Measurements from ENCODE around the gene FAM89B. TPM values are rescaled to one million over a fixed set of nuclear protein-coding genes. Genes with fewer than 3 reads are reported as not detected.
"Not testable (repeated sequence)": the region's sequence is repeated elsewhere in the genome, so short reads cannot be mapped to it uniquely, and the experiment has no call there.

FAM89B gene
- total RNA-seq, 1 donor = 55.5 TPM

DNA sequence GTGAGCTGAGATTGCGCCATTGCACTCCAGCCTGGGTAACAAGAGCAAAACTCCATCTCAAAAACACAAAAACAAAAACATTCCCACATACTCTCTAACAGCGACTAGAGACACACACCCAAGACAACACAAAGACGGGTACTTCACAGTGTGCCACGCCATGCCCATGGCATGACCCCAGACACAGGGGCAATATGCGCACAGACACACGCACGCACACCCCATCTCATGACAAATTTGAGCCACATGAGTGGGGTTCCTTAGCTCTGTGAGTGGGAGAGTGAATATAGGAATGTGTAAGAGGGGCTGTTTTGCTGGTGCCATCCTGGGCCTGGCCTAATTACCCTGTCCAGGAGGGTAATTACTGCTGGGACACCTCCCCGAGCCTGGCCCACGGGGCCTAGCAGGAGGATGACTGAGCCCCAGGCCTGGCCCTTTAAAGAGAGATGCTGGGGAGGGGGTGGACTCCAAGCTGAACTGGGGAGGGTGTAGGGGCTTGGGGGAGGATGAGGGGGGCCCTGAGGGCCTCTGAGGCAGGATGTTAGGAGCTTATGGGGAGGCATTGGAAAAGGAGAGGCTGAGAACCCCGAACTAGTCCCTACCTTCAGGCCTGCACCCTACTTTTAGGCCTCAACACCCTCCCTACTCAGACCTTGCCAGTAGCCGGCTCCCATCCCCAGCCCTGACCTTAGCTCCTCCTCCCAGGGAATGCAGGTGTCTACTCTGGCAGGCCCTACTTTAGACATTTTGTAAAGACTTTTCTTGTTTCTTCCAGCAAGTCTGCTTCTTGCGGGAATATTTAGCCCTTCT is 15.7 kb upstream of the FAM89B start:
- DNase-seq (ENCODE audit: low read depth in 2 of 3, low spot score in 2 of 3) = no peak

DNA sequence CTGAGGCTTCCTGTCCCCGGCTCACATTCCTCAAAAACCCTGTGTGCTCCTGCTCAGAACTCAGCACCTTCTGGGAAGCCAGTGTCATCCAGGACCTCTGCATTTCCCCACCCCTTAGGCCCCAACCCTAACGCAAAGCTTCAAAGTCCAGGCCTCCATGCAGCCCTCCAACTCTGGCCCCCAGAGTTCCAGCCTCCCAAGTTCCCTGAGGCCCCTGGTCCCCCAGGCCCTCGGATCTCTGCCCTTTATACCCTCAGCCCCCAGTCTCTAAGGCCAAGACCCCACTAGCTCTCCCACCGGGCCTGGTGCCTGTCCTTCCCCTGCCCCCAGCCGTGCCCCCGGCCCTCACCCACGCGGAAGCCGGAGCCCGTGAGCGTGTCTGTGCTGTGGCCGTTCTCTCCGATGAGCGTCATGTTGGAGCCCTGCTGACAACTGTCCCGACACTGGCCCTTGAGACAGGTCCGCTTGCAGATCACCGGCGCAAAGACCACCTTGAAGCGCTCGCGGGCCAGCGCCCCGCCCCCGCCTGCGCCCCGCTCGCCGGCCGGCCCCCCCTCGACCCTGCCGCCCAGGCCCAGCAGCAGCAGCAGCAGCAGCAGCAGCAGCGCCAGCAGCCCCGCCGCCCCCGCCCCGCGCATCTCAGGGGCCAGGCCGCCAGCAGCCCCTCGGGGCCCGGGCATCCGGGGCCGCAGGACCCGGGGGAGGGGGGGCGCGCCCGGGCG is 14.9 kb upstream of the FAM89B start:
- no peak for DNase-seq (ENCODE audit: low read depth in 2 of 3, low spot score in 2 of 3)

DNA sequence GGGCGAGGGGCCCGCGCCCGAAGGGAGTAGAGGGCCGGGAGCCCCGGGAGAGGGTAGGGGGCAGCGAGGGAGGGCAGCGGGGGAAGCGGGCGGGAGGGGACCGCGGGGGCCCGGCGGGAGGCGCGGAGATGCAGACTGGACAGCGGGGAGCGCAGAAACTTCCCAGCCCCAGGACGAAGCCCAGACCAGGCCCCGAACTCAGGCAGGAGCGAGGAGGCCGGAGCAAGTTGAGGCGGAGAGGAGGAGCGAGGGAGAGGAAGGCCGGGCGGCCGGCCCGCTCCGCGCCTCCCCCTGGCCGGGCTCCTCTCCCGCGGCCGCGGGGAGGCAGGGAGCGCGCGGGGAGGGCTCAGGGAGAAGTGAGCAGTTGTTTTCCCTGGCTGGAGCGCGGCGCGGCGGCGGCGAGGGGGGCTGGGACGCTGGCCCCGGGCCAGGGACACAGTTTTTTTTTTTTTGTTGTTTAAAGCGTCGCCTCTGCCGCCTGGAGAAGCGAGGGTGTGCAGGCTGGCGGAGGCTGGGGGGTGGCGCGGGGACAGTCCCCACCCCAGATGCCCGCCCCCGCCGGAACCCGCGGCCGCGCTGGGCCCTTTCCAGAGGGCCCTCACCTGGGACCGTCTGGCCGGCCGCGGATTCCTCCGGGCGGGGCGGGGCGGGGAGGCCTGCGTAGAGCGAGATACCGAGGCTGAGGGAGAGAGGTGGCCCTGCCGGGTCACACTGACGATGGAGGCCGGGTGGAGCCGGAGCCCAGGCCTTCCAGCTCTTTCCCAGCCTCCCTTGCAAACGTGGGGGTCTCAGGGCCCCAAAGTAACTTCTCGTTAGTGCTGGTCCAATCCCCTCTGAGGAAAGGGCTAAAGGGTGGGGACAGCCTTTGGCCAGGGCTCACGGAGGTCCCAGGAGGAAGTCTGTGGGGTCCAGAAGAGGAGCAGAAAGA is 14.1 kb upstream of the FAM89B start, which contains the start of gene LTBP3:
TSS of gene LTBP3 (minus strand) at position 358 of the 928 bp plus-strand sequence. CDS start 400 bp downstream, outside the sequence.
- DNase-seq (ENCODE audit: low read depth in 2 of 3, low spot score in 2 of 3) = peak in 1 of 3 donors; percentile 47

DNA sequence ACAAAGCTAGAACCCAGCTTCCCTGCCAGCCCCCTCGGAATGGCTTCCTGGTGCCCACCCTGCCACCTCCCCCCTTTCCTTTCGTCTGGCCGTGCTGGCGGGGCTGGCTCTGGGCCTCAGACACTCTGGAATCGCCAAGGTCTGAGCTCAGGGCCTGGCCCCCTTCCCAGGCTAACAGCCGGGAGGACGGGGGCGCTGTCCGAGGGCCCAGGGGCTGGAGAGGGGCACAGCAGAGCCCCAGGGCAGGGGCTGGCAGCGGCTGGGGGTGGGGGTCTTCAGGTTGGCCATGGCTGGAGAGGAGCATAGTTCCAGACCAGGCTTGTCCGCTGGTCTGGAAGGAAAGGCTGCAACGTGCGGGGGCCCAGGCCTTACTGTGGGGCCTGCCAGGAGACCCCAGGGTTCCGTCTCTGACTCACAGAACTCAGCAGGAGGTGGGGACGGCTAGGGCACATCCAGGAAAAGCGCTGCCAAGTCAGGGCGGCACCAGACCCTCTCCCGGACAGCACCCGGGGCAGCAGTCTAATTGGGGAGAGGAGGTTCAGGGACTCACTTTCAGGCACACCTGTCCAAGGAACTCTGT is 13.3 kb upstream of the FAM89B start:
- DNase-seq (ENCODE audit: low read depth in 2 of 3, low spot score in 2 of 3) = no peak

DNA sequence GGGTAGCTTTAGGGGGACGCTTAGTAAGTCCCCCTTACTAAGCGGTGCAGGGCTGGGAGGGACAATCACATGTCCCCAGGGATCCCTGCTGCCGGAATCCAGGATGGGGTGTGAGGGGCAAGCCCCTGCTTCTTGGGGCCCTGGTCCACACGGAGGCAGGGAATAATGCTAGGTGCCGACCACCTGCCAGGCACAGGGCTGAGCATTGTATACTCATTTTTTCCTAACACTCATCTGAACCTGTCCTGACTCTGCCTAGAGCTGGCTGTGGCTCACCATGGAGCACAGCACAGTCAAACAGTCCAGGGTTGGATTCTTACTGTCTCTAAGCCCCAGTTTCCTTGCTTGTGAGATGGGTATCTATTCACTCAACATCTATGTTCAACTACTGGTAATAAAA is 12.8 kb upstream of the FAM89B start:
- no peak for DNase-seq (ENCODE audit: low read depth in 2 of 3, low spot score in 2 of 3)

DNA sequence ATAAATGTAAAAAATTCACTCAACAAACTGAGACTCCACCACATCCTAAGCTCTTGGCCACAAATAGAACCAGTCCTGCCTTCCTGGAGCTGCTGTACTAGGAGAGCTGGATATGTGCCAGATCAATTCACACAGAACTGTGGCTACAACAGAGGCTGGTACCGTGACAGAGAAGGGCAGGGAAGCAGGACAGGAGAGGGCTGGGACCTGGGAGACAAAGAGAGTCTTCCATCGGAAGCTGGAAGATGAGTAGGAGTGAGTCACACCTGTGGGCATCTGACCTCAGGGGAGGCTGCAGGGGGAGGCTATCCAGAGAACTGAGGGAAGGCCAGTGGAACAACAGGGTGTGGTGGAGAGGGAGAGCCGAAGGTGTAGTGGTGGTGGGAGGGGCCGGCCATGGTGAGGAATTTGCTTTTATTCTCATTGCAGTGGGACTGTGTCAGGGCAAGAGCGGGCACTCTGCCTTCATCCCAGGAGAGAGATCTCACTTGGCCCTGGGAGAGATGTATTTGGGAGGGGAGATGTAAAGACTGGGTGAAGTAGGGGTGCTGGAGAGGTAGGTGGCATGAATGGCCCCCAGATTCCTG is 12.3 kb upstream of the FAM89B start:
- no peak for DNase-seq (ENCODE audit: low read depth in 2 of 3, low spot score in 2 of 3)

DNA sequence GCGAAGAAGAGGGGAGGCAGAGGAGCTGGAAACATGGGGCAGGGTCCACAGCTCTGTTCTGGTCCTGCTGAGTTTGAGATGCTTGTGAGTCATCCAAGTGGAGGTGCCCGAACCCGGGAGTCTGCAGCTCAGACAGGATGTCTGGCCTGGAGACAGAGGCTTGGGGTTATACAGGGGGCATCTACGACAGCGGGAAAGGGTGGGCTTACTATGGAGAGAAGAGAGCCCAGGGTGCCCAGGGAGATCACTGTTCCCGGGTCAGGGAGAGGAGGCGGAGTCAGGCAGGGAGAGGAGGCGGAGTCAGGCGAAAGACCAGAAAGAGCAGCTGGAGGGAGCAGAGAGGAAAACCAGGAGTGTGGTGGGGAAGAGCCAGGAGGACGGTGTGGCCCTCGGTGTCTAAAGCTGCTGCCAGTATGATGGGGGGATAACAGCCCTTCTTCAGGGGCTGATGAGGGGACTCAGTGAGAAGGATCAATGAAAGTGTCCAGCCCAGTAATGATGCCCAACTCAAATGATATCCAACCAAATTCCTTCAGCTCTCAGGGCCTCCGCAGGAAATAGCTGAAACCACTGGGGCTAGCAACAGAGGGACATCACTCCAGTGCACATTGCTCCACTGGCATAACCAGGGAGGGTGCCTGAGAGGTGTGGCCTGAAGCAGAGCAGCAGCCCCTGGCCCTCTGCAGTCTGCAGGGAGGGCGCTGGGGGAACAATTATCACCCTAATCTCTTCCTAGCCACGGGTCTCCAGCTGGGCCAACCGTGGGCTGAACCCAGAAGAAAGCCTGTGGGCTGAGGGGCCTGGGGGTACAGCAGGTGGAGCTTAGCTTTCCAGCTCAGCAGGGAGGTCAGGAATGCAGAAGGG is 11.6 kb upstream of the FAM89B start:
- DNase-seq (ENCODE audit: low read depth in 2 of 3, low spot score in 2 of 3) = no peak

DNA sequence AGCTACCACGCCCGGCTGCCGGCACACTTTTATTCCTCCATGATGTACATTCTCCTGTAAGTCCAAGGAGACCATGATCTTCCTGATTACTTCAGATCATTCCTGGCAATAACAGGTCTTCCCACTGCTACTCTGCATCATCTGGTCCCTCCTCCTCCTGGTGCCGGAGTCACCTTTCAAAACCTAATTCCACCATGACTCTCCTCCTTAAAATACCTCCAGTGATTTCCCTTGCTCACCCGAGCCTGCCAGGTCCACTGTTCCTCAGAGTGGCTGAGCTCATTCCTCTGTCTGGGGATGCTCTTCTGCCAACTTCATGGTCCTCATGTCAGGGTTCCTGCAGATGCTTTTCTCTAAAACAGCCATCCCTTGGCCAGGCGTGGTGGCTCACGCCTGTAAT is 10.3 kb upstream of the FAM89B start:
- DNase-seq (ENCODE audit: low read depth in 2 of 3, low spot score in 2 of 3) = no peak

DNA sequence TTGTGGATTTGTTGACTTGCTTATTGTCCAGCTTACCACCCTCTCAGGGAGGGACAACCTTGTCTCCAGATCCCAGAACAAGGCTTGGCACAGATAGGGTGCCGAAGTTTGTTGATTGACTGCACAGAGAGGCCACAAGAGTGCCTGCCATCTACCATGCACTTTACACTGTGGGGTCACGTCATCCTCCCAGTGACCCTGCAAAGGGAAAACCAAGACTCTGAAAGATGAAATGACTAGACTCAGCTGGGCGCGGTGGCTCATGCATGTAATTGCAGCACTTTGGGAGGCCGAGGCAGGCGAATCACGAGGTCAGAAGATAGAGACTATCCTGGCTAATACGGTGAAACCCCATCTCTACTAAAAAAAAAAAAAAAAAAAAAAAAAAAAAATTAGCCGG is 9.6 kb upstream of the FAM89B start:
- DNase-seq (ENCODE audit: low read depth in 2 of 3, low spot score in 2 of 3) = no peak

DNA sequence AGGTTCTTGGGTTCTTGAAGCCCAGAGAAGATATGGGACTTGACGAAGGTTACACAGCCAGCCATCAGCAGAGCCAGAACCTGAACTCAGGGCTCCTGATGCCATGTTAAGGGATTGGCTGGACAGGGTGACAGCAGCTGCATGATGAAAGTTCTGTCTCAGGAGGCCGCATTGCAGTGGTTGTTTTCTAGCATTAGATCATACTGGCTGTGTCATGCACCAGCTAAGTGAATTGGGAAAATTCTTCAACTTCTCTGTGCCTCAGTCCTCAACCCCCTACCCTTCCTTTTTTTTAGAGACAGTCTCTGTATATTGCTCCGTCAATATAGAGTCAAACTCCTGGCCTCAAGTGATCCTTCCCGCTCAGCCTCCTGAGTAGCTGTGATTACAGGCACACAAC is 8.7 kb upstream of the FAM89B start:
- no peak for DNase-seq (ENCODE audit: low read depth in 2 of 3, low spot score in 2 of 3)

DNA sequence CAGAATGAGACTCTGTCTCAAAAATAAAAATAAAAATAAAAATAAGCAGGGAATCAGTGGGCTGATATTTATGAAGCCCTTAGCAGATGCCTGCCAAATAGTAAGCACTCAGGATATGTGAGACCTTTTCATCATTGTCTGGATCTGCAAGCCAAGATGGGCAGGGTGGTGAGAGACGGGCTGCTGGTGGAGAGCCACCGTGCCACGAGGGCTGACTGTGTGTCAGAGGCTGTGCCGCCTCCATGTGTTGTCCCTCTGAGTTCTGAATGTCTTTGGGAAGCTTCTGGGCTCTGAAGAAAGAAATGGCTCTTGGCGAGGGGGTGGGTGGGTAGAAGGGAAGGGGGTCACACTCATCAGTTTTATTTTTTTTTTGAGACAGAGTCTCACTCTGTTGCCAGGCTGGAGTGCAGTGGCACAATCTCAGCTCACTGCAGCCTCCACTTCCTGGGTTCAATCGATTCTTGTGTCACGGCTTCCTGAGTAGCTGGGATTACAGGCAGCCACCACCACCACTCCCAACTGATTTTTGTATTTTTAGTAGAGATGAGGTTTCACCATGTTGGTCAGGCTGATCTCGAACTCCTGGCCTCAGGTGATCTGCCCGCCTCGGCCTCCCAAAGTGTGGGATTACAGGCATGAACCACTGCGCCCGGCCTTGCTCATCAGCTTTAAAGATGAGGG is 7.3 kb upstream of the FAM89B start:
- not testable (repeated sequence) for DNase-seq (ENCODE audit: low read depth in 2 of 3, low spot score in 2 of 3)

DNA sequence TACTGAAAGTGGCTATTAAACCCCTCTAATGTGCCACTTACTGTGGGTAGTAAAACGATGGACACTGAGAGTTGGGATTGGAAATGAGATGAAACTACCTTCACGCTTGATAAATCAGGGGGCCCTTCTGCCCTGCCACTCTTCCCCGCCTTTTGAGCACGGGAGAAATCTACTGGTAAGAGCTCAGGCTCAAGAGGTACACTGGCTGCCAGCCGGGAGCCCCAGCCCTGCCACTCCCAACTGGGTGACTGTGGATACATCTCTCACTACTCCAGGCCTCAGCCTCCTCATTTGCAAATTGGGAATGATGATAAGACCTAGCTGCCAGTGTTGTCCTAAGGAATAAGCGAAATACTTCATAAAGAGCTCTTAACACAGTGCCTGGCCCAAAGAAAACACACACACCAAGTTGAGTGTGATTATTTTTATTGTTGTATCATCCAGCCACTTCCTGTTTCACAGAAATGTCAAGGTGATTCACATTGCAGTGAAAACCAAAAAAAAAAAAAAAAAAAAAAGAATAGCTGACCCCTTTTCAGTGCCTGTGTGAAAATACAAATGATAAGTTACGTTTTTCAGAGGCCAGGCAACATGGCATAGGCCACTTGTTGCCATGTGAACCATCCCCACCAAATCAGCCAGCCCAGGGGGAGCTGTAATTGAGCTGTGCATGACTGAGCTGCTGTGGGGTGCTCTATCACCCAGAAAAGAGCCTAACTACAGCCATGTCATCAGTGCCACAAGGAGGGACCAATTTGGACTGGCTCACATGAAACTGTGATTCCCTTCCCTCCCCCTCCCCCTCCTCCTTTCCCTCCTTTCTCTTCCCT is 6.5 kb upstream of the FAM89B start:
- no peak for DNase-seq (ENCODE audit: low read depth in 2 of 3, low spot score in 2 of 3)

DNA sequence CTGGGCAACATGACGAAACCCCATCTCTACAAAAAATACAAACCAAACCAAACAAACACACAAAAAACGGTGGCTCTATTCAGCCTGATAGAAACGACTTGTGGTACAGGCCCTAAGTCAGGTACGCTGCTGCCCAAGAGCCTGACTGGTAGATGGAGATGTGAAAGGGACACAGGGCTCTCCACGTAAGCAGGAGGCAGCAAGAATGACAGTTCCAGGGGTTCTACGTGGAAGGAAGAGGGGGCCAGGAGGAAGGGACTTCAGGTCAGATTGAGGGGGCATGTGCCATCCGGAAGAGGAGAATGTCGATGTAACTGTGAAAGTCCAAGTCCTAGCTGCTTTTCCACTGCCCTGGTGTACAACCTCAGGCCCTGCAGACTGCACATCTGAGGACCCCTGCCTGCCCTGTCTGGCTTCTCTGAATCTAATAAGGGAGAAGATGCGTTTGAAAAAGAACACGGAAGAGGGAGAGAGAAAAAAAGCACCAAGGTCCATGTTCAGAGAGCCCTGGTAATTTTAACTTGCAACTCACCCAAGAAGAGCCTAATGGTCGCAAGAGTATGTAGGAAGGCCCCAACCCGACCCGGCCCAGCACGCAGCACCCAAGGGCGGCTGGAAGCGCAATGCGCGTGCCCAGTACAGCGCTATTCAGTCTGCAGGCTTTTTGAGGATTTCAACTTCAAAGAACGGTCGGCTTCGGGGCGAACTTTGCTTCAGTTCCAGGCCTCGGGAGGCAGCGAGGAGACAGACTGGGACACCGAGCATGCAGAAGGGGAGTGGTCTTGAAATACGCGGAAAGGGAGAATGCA is 3.0 kb upstream of the FAM89B start:
- DNase-seq (ENCODE audit: low read depth in 2 of 3, low spot score in 2 of 3) = no peak

DNA sequence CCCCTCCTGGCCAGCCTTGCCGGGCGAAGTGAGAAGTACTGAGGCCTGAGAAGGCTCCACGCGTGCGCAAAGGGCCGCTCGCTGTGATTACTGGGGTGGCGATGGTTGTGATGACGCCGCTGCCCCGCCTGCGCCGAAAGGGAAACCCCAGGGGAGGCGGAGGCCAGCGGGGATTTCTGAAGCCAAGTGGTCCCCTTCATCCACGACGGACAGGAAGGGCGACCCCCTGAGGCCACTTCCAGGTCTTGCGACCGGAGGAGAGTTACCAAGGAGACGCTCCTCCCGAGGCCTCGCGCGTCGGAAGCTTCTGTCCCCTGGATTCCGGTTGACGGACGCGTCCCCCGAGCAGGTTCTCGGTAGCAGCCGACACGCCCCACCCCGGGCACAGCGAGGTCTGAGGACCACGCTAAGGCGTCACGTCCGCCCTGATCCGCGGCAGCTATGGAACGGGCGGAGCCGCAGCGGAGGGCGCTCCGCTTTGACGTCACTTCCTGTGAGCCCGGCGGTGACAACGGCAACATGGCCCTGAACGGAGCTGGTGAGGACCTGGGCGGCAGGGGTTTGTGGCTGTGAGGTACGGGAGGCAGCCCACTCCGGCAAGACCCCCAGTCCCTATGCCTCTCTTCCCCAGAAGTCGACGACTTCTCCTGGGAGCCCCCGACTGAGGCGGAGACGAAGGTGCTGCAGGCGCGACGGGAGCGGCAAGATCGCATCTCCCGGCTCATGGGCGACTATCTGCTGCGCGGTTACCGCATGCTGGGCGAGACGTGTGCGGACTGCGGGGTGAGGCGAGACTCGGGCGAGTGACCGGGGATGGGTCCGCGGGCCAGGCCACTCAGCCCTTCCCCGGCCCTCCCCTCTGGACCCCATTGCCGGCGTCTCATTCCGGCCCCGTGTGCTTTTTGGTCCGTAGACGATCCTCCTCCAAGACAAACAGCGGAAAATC is 2.1 kb upstream of the FAM89B start, which contains the start of gene ZNRD2:
TSS of gene ZNRD2 (plus strand) at position 505 of the 946 bp plus-strand sequence. CDS start at position 520, 15 bp downstream.
- DNase-seq (ENCODE audit: low read depth in 2 of 3, low spot score in 2 of 3) = peak; percentile 96 to 100 (median 99)

DNA sequence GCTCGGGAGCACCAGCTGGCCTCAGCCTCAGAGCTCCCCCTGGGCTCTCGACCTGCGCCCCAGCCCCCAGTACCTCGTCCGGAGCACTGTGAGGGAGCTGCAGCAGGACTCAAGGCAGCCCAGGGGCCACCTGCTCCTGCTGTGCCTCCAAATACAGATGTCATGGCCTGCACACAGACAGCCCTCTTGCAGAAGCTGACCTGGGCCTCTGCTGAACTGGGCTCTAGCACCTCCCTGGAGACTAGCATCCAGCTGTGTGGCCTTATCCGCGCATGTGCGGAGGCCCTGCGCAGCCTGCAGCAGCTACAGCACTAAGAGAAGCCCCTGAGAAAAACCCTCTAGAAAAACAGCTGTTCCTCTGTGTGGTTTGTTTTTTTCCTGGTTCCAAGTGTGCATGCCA is 918 bp upstream of the FAM89B start:
- DNase-seq (ENCODE audit: low read depth in 2 of 3, low spot score in 2 of 3) = no peak

DNA sequence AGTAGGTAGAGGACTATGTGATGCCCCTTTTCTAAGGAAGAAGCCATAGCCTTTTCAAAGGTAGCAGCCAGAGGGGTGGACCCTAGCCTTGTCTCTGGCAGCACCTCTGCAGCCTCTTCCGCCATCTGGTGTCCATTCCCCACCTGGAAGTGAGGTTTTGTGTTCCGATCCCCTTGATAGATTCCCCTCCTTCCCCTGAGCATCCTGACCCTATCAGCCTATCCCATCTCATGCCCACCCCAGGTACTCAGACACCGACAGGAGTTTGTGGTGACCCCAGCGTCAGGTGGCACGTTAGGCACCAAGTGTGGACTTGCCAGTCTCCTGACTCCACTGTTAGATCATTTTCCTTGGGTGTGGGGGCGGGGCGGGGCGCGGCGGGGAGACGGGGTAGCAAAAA is 398 bp upstream of the FAM89B start:
- peak in 2 of 3 donors; percentile 54 to 64 for DNase-seq (ENCODE audit: low read depth in 2 of 3, low spot score in 2 of 3)
